GM18517 (cell line): Measurements from ENCODE around the gene ARHGAP23.
"Not testable (repeated sequence)": the region's sequence is repeated elsewhere in the genome, so short reads cannot be mapped to it uniquely, and the experiment has no call there.

Experiments
- ATAC-seq: cut with Tn5 transposase; IDR thresholded peaks from one replicate; pipeline ENCODE4 v1.9.1; 2021; ENCODE audit warnings: mild to moderate bottlenecking, moderate library complexity; ENCODE audit not compliant: unreplicated experiment

ARHGAP23 gene

DNA sequence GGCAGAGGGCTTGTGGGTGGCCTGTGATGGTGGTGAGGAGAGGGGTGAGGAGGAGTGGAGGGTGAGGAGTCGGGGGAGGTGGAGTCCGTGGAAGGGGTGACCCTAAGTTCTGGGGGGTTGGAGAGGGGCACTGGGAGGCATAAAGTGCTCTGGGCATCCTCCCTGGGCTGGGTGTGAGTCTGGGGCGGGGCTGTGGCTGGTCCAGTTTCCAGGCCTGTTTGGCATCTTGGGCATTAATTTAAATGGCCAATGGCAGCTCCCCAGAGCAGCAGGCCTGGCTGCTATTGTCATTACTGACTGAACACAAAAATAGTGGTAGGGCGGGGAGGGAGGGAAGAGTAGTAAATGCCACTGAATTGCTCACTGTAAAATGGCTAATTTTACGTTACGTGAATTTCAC, 7.7 kb upstream of the ARHGAP23 start:
- no peak for ATAC-seq

DNA sequence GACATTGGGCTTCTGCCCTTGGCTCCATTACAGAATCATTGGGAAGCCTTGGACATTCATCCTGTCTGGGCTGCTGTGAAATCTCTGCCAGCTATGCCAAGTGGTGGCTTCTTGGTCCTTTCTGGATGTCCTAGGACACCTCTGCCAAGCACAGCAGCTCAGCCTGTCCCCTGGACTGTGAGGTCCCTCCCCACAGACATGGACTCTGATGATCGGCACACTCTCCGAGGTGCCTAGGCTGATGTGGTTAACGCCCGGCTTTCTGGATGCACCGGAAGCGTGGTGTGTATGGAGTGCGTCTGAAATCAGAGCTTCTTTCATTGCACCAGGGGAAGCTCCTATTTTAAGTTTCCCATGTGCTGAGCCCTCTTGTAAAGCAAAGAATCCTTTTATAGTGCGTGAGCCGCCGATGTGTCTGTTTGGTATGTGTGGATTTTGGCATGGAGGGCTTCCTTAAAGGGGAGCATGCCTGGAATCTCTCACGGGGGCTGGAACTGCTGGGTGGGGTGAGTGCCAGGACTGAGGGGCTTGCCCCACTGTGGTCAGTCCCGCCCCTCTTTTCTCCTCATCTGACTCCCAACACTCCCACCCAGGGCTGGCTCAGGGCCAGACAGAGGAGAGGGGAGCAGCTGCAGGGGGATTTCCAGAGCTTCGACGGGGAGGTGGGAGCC, 7.0 kb upstream of the ARHGAP23 start:
- no peak for ATAC-seq

DNA sequence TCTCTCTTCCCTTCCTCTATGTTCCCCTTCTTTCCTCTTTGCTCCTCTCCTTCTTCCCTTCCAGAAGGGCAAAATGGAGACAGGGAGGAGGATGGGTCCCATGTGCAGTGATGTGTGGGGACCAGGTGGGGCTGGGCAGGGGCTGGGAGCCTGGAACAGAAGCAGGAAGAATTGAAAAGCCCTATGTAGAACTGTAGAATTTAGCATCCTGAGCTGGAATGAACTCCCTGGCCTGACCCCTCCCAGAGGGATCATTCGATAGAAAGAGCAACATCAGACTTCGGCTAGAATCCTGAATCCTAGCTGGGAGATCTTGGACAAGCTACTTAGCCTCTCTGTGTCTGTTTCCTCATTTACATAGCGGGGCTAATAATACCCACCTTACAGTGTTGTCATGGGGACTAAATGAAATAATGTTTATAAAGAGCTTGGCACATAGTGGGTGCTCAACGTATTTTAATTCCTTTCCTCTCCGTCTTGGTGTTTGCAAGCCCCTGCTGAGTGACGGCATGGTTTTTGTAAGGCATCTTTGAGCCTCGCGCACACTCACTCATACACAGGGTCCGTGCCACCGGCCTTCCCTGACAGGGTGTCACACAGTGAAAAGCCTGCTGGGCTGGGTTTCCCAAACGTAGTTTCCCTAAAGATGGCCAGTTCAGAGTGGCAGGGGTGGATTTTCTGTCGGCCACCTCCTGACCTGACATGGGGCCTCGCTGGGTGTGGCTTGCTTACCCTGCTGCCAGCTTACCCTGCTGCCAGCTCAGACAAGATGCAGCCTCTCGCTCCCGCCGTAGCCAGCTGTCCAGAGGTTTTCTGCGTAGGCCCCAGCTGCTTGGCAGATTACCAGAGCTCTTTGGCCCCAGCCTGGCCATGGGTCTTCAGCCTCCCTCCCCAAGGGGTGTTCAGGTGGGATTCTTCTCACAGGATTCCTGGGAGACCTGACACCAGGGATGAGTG, 6.1 kb upstream of the ARHGAP23 start:
- ATAC-seq, result no peak

DNA sequence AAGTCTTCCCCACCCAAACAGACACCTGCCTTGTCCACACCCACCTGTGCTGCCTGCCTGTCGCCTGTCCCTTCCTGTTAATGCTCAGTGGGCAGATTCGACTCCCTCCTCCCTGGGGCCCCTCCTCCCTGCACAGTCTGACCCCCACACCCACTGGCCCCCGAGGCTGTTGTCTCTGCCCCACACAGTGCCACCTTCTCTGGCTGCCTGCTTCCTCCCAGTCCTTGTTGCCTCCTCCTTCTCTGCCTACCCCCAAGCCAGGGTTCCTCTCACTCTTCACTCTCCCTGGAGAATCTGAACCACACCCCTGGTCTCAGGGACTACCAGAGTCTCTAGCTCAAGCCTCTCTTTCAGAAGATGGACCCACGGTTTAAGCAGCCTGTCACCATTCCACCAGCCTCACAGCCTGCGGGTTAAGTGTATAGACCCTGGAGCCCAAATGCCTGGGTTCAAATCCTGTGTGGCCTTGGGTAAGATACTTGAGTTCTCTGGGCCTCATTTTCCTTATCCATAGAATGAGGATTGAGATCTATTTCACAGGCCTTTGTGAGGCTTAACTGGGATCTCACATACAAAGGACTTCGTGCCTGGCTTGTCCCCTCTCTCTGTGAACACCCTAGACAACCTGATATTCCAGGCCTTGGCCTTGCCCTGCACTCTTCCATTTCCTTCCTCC, 3.8 kb upstream of the ARHGAP23 start:
- no peak for ATAC-seq

DNA sequence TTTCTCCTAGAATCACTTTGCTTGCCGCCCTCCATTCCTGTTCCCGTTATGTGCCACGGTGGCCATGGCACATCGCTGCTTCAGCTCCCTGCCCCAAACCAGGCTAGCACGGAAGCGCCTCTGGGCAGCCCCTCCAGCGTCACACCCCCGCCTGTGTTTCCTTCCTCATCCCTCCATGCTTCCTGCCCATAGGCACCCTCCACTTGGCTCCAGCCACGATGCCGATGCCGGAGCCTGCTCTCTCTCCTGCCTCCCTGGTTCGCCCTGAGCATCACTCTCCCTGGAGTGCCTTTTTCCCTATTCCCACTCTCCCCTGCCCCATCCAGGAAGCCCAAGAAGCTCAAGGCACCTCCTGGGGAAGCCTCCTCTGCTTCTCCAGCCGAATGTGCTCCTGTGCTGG, 3.2 kb upstream of the ARHGAP23 start:
- ATAC-seq, result no peak

DNA sequence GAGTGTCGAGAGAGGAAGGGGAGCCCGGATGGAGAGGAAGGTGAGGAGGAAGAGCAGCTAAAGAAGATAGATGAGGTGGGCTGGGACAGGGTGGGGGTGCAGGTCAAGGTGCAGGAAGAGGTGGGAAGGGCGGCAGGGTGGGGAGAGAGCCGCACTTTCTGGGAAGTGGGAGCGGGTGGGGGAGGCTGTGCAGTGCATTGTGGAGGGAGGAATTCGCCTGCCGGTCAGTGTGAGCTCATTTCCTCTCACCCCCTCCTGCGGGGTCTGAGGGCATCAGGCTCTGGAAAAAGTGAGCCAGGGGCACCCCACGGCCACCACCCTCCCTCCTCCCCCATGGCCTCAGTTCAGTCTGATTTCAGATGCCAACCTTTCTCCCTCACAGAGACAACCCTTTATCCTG, 2.5 kb upstream of the ARHGAP23 start:
- no peak for ATAC-seq

DNA sequence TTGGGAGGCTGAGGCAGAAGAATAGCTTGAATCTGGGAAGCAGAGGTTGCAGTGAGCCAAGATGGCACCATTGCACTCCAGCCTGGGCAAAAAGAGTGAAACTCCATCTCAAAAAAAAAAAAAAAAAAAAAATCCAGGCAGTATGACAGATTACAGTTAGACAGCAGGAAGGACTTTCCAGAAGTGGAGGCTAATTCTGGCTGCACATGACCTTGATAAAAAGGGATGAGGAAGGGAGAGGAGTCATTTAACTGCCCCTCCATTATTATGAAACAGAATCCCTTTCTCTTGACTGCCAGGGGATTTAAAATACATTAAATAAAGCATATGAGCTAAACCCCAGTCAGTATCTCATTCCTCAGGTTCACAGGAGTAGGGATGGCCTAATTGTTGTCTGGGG, 1.8 kb upstream of the ARHGAP23 start:
- no peak for ATAC-seq

DNA sequence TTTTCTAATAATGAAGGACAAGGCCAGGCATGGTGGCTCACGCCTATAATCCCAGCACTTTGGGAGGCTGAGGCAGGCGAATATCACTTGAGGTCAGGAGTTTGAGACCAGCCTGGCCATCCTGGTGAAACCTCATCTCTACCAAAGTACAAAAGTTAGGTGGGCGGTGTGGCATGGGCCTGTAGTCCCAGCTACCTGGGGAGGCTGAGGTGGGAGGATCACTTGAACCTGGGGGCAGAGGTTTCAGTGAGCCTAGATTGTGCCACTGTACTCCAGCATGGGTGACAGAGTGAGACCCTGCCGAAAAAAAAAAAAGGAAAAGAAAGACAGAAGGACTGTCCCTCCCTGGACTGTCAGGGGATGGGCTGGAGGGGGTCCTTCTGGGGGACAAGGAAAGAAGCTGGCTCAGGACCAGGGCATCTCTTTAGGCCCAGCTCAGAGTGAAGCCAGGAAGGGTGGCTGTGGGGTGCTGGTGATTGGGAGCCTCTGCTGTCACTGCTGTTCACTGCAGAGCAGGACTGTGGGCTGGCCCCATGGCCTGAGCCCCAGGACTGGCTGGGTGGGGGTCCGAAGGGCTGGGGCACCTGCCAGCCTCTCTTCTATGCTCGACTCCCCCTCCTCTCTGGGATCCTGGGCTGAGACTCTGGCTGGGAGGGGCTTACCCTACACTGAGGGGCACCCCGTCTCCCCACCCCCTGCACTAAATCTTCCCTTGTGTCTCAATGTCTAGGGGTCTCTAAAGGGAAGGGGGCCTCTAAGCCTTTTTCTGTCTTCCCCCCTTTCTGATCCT, 909 bp upstream of the ARHGAP23 start:
- ATAC-seq, result no peak

DNA sequence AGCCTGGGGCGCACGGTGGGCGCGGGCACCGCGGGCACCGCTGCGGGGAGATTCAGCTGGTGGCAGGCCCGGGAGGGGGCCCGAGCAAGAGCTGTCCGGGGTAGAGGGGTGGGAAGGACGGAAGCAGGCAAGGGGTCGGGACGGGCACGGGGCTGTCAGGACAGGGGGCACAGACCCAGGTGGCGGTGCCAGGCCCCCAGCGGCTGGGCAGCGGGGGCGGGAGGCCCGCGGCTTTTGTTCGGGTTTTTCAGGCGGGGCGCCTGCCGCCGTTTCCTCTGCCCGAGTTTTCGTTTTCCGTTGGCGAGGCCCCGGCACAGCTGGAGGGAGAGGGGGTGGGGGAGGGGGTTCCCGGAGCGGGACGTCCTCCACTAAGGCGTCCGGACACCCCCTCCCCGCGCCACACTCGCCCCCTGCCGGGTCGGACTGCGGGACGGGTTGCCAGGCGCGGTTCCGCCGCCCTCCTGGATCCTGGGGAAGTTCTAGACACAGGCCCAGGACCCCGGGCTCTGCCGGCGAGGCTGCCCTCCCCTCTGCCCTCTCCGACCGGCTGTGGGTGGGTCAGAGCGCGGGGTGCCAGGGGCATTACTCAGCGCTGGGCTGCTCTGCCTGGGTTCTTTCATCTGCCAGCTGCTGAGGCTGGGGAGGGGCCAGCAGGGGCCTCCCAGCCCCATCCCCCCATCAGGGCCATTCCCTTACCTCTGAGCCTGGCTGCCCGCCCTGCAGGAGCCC, 543 bp downstream of the ARHGAP23 start:
- no peak for ATAC-seq

DNA sequence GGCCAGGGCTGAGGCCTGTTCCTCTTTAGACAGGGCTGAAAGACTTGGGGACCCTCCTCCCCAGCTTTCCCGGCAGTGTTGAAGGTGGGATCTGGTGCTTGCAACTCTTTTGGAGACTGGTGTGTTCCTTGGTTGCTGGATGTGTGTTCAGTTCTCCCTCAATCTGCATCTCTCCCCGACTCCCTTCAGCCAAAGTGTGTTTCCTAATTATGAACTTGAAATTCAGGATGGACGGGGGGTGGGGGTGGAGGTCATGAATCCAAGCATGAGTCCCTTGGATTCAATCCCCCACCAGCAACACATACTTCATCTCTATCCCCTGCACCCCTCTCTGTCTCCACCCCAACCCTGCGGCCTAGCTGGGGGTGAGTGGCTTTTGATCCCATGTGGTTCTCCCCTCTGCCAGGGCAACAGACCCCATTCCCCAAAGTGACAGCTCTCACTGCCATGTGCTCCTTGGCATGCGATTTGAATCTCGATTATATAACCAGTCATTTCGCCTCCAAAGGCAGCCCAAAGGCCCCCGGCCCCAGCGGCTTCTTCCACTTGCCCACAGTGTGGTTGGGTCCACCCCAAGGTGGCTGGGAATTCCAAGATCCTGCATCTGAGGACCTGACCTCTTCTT, 1.3 kb downstream of the ARHGAP23 start:
- no peak for ATAC-seq

DNA sequence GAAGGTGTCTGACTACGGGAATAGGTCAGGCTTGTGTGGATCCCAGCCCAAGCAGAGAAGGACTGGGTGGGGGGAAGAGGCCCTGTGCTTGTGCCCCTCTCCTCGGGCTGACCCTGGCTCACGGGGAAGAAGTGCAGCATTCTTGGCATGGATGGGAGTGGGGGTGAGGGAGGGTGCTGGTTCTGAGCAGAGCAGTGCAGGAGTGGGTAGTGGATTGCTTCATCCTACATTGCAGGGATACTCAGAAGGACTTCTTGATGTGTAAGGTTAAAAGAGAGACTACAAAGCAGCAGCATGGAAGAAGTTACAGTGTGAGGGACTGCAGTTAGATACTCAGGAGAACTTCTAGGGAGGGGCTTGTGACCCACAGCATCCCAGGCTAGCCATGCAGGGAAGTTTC, 2.1 kb downstream of the ARHGAP23 start:
- ATAC-seq, result no peak

DNA sequence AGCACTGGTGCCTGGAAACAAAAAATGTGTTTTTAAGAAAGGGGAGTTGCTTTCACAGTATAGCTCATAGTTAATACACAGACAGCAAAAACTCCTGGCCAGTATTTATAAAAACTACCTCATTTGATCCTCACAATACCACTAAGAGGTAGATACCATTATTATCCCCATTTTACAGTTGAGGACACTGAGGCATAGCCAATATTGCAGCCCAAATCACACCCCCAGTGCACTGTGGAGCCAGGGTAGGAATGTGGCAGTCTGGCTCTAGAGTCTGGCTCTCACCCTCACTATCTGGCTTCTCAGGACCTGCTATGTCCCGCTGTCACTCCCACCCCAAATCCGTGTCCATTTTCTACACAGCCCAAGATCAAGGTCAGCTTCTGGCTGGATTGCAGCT, 2.6 kb downstream of the ARHGAP23 start:
- ATAC-seq, result no peak

DNA sequence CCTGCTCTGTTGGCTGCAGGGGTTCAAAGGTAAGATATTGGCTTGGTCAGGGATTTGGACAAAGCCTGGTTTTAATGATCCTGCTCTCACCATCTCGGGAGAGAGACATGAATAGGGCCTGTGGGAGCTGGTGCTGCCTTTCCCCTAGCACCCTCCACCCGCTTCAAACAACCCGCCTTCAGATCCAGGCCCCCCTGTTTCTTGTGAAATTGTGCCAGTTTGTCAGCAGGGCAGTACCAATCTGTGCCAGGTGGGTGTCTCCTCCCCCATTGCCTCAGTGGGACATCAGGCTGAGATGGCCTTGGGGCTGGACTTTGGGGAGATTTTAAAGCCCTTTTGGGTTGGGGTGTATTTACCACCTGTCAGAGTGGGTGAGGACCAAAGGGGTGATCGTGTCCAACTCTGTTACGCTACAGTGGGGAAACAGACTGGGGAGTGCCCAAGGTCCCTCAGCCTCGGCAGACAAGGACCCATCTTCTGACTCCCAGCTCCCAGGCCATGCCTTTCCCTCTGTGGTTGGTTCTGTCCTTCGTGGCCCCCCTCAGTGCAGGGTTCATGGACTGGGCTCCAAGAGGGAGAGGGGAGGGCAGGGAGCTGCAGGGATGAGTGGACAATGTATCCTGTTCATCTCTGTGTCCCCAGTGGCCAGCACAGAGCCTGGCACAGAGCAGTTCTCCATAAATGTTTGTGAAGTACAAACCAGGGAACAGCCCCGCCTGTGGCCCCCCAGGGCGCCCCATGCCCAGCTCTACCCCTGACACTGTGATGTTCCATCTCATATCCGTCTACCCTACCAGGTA, 3.3 kb downstream of the ARHGAP23 start:
- no peak for ATAC-seq

DNA sequence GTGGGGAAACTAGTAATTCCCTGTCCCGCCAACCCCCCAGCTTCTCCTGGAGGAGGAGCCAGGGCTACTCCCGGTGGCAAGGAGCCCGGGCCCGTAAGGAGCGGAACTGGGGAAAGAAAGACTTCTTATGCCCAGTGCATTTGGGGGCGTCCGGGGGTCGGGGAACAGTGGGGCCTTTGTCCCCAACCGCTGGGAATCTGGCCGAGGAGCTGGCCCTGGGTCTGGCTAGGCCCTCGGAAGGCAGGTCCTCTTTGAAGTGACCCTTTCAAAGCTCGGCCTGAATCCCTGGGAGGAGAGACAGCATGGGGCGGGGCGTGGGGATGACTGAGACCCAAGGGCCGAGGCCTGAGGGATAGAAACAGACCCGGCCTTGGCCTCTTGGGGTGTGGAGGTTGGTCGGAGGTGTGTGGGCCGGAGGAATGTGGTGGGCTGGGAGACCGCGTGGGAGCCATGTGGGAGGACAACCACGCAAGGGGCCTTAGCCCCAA, 6.0 kb downstream of the ARHGAP23 start:
- ATAC-seq, result no peak

DNA sequence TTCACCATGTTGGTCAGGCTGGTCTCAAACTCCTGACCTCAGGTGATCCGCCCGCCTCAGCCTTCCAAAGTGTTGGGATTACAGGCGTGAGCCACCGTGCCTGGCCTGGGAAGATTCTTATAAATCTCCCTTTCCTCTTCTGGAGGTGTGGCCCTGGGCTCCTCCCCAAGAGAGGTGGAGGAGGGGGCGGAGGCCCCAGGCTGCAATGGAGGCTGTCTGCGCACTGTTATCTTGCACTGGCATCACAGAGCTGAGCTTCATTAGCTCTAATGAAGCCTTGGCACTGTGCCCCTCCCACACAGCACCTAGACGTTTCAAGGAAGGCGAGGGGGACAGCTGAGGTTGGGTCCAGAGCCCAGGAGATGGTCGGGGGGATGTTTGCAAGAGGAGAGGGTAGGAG, 7.5 kb downstream of the ARHGAP23 start:
- ATAC-seq, result no peak

DNA sequence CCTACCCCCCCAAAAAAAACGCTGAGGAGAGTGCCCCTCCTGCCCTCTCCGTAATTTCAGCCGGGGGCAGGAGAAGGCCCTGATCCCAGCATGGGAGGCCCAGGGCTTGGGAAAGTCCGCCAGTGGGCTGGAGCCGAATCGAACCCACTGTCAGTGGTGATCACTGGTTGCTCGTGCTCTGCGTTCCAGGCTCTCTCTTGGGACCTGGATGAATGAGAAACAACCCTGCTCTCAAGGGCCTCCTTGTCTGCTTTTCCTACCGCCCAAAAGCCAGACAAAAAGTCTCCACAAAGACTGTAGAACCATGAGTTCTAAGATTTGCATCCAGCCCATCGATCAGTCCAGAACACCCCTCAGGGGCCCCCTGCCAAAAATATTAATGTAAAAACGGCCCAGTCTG, 8.1 kb downstream of the ARHGAP23 start:
- no peak for ATAC-seq

DNA sequence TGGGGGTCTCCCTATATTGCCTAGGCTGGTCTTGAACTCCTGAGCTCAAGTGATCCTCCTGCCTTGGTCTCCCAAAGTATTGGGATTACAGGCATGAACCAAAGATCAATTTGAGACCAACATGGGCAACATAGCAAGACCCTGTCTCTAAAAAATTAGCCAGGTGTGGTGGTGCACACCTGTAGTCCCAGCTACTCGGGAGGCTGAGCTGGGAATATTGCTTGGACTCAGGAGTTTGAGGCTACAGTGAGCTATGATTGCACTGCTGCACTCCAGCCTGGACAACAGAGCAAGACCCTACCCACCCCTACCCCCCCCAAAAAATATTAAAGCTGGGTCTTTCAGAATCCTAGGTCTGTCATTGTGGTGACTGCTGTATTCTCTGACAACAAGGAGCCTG, 9.0 kb downstream of the ARHGAP23 start:
- ATAC-seq, result not testable (repeated sequence)

DNA sequence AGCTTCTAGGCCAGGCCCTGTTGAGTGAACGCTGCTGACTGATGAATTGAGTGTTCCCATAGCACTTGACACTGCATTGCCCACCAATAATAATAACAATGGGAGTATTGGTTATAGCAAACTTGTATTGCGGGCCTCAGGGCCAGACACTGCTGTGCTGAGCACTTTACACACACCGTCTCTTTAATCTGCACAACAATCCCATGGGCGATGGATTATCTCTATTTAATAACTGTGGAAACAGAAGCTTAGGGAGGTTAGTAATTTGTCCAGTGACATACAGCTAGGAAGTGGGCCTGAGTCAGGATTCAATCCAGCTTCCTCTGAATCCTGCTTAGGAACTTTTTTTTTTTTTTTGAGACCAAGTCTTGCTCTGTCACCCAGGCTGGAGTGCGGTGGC, 11.2 kb downstream of the ARHGAP23 start:
- ATAC-seq, result no peak
